Mesenchymal stem cell (in vitro differentiated cells and primary cell): ENCODE measurements around the gene TLCD1.
"Not testable (repeated sequence)": the region's sequence is repeated elsewhere in the genome, so short reads cannot be mapped to it uniquely, and the experiment has no call there.

ENCODE experiments used
- DNase-seq: peaks from one replicate; pipeline ENCODE4 v3.0.0-alpha.2; 2013
- H2AFZ ChIP-seq: one replicate; pipeline ENCODE4 v1.6.1; 2013; ENCODE audit warnings: low read depth, mild to moderate bottlenecking, control low read depth, inconsistent platforms, low read length, moderate library complexity
- H2AK5ac ChIP-seq: 2 replicates; pipeline ENCODE4 v1.6.1; 2013; ENCODE audit warnings: low read length, moderate library complexity, mild to moderate bottlenecking, inconsistent platforms; ENCODE audit not compliant: severe bottlenecking
- H2BK120ac ChIP-seq: one replicate; pipeline ENCODE4 v1.6.1; 2013; ENCODE audit warnings: low read depth, mild to moderate bottlenecking, inconsistent platforms, low read length, moderate library complexity
- H2BK12ac ChIP-seq, 2 experiments: one replicate each; pipeline ENCODE4 v1.6.1; 2013; ENCODE audit warnings: inconsistent platforms in 2 of 2, low read length in 2 of 2, mild to moderate bottlenecking in 2 of 2, moderate library complexity in 2 of 2, control low read depth in 1 of 2
- H2BK15ac ChIP-seq: one replicate; pipeline ENCODE4 v1.6.1; 2013; ENCODE audit warnings: mild to moderate bottlenecking, low read depth, inconsistent platforms; ENCODE audit not compliant: poor library complexity, severe bottlenecking
- H2BK5ac ChIP-seq: 2 replicates; pipeline ENCODE4 v1.6.1; 2013; ENCODE audit warnings: low read depth, mild to moderate bottlenecking, low read length, control low read depth, inconsistent platforms; ENCODE audit not compliant: poor library complexity, severe bottlenecking
- H3K14ac ChIP-seq, 2 experiments: one replicate each; pipeline ENCODE4 v1.6.1; 2013; ENCODE audit warnings: inconsistent platforms in 2 of 2, low read length in 2 of 2, control low read depth in 1 of 2, mild to moderate bottlenecking in 1 of 2, moderate library complexity in 1 of 2
- H3K18ac ChIP-seq, 2 experiments: one replicate each; pipeline ENCODE4 v1.6.1; 2013; ENCODE audit warnings: inconsistent platforms in 2 of 2, low read length in 2 of 2, control low read depth in 1 of 2, low read depth in 1 of 2, mild to moderate bottlenecking in 1 of 2
- H3K23ac ChIP-seq, 2 experiments: one replicate each; pipeline ENCODE4 v1.6.1; 2013; ENCODE audit warnings: inconsistent platforms in 2 of 2, low read length in 2 of 2, mild to moderate bottlenecking in 2 of 2, moderate library complexity in 2 of 2, control low read depth in 1 of 2
- H3K27ac ChIP-seq: 2 replicates; pipeline ENCODE4 v1.5.1; 2013; ENCODE audit warnings: mild to moderate bottlenecking, moderate library complexity, low read length, control low read depth, inconsistent platforms; ENCODE audit not compliant: poor library complexity, severe bottlenecking
- H3K27me3 ChIP-seq, 2 experiments: 2 replicates each; pipeline versions ENCODE4 v1.6.1 to v1.7.0; 2013; ENCODE audit warnings: low read length in 2 of 2, mild to moderate bottlenecking in 2 of 2, moderate library complexity in 2 of 2, control low read depth in 1 of 2, inconsistent platforms in 1 of 2; ENCODE audit not compliant: control insufficient read depth in 1 of 2, insufficient read depth in 1 of 2
- H3K36me3 ChIP-seq, 2 experiments: 2 replicates each; pipeline versions ENCODE4 v1.6.1 to v1.7.0; 2013; ENCODE audit warnings: low read length in 2 of 2, control low read depth in 1 of 2, inconsistent platforms in 1 of 2, low read depth in 1 of 2, mild to moderate bottlenecking in 1 of 2; ENCODE audit not compliant: insufficient read depth in 2 of 2, control insufficient read depth in 1 of 2
- H3K4ac ChIP-seq, 2 experiments: one replicate each; pipeline ENCODE4 v1.6.1; 2013; ENCODE audit warnings: inconsistent platforms in 2 of 2, low read length in 2 of 2, mild to moderate bottlenecking in 2 of 2, moderate library complexity in 2 of 2, control low read depth in 1 of 2, low read depth in 1 of 2
- H3K4me1 ChIP-seq: 2 replicates; pipeline ENCODE4 v1.6.1; 2013; ENCODE audit warnings: low read depth, low read length, control low read depth; ENCODE audit not compliant: control insufficient read depth, insufficient read depth
- H3K4me2 ChIP-seq: 2 replicates; pipeline ENCODE4 v1.6.1; 2013; ENCODE audit warnings: low read length, mild to moderate bottlenecking, inconsistent platforms; ENCODE audit not compliant: poor library complexity, severe bottlenecking
- H3K4me3 ChIP-seq, 2 experiments: 2 replicates each; pipeline versions ENCODE4 v1.5.1 to v1.7.0; 2013; ENCODE audit warnings: low read length in 2 of 2, mild to moderate bottlenecking in 2 of 2, control low read depth in 1 of 2, low read depth in 1 of 2; ENCODE audit not compliant: insufficient read depth in 1 of 2
- H3K79me1 ChIP-seq: replicated peaks from 2 replicates; pipeline ENCODE4 v1.6.1; 2013; ENCODE audit warnings: mild to moderate bottlenecking, control low read depth, low read length, inconsistent platforms; ENCODE audit not compliant: poor library complexity, severe bottlenecking
- H3K9ac ChIP-seq: 2 replicates; pipeline ENCODE4 v1.7.0; 2013; ENCODE audit warnings: mild to moderate bottlenecking, low read length, moderate library complexity
- H3K9me3 ChIP-seq: 2 replicates; pipeline ENCODE4 v1.7.0; 2013; ENCODE audit warnings: mild to moderate bottlenecking, low read length; ENCODE audit not compliant: control insufficient read depth
- H4K8ac ChIP-seq: one replicate; pipeline ENCODE4 v1.6.1; 2013; ENCODE audit warnings: inconsistent platforms, mild to moderate bottlenecking, low read length, moderate library complexity
- H4K91ac ChIP-seq: one replicate; pipeline ENCODE4 v1.6.1; 2013; ENCODE audit warnings: mild to moderate bottlenecking, low read length, inconsistent platforms
- WGBS: methylation state at CpG from one replicate; pipeline ENCODE4 v1.1.7; 2013; ENCODE audit warnings: mixed read lengths; 5-methylcytosine and 5-hydroxymethylcytosine counted together

The TLCD1 gene

GRCh38 chr17:28735913-28736769 lies 10.1 kb upstream of the TLCD1 start:
- H3K9me3 ChIP-seq: not testable (repeated sequence)

GRCh38 chr17:28735242-28735722 lies 9.2 kb upstream of the TLCD1 start:
- H3K27me3 ChIP-seq: no peaks in the 10 kb centered on the region
- 78% methylated on average over 4 of the region's 5 CpGs for WGBS
- H2BK15ac ChIP-seq: no peak overlapping the region

More at GRCh38 chr17:28735913-28736769, 10.1 kb upstream of the TLCD1 start:
- H4K91ac ChIP-seq, H2BK5ac ChIP-seq, H3K23ac ChIP-seq, H3K27me3 ChIP-seq, H3K4me1 ChIP-seq, H2BK120ac ChIP-seq, H3K4me3 ChIP-seq, DNase-seq, H3K4me2 ChIP-seq, H3K9ac ChIP-seq, H3K79me1 ChIP-seq, H2BK15ac ChIP-seq, H3K18ac ChIP-seq, H4K8ac ChIP-seq, H2AK5ac ChIP-seq, H3K14ac ChIP-seq, H3K27ac ChIP-seq, H3K4ac ChIP-seq, H2BK12ac ChIP-seq, H2AFZ ChIP-seq: not testable (repeated sequence)
- peaks cover 22 to 35% of the 10 kb centered on the region in 2 experiments for H3K36me3 ChIP-seq
- WGBS: 100% methylated on average over 1 of the region's 8 CpGs

GRCh38 chr17:28734712-28735241 lies 8.7 kb upstream of the TLCD1 start:
- Histone ChIP-seq H2BK12ac (no peak overlapping the region), H2AFZ (no peak overlapping the region), H3K9me3 (no peaks in the 10 kb centered on the region), H3K14ac (no peak overlapping the region), H3K4ac (no peak overlapping the region), H2BK5ac (no peak overlapping the region), H3K27me3 (no peaks in the 10 kb centered on the region), H4K8ac (no peak overlapping the region), H3K36me3 (peaks cover 19 to 25% of the 10 kb centered on the region in 2 experiments), H3K23ac (no peak overlapping the region), H2BK15ac (no peak overlapping the region), H3K9ac (no peak overlapping the region), H3K4me3 (no peak overlapping the region), H4K91ac (no peak overlapping the region), H3K27ac (no peak overlapping the region), H3K79me1 (peaks cover under 1% of the 10 kb centered on the region), H3K4me1 (peaks cover 6% of the 10 kb centered on the region), H3K4me2 (no peak overlapping the region), H3K18ac (no peak overlapping the region), H2BK120ac (no peak overlapping the region), H2AK5ac (no peak overlapping the region)
- no peak for DNase-seq
- WGBS: 98% methylated on average over 10 of the region's 10 CpGs

More at GRCh38 chr17:28735242-28735722, 9.2 kb upstream of the TLCD1 start:
- Histone ChIP-seq H3K14ac (no peak overlapping the region), H2AFZ (no peak overlapping the region), H3K18ac (no peak overlapping the region), H2BK5ac (no peak overlapping the region), H3K4me3 (no peak overlapping the region), H3K9me3 (no peaks in the 10 kb centered on the region), H2BK120ac (no peak overlapping the region), H3K4me1 (peaks cover 6% of the 10 kb centered on the region), H3K4ac (no peak overlapping the region), H4K8ac (no peak overlapping the region), H2AK5ac (no peak overlapping the region), H4K91ac (no peak overlapping the region), H3K79me1 (no peaks in the 10 kb centered on the region), H3K4me2 (no peak overlapping the region), H3K9ac (no peak overlapping the region), H3K36me3 (peaks cover 19 to 27% of the 10 kb centered on the region in 2 experiments), H3K23ac (no peak overlapping the region), H3K27ac (no peak overlapping the region), H2BK12ac (no peak overlapping the region)
- DNase-seq: no peak

- no peak overlapping the region for H2BK12ac ChIP-seq
- H2BK15ac ChIP-seq: no peak overlapping the region
- H3K23ac ChIP-seq: no peak overlapping the region
- H3K4ac ChIP-seq: no peak overlapping the region
- H3K4me1 ChIP-seq: peaks cover 7% of the 10 kb centered on the region
- no peak overlapping the region for H2AFZ ChIP-seq
- H3K27ac ChIP-seq: no peak overlapping the region
- no peaks in the 10 kb centered on the region for H3K9me3 ChIP-seq
- no peak overlapping the region for H2BK5ac ChIP-seq
- peaks cover 11 to 21% of the 10 kb centered on the region in 2 experiments for H3K36me3 ChIP-seq
- DNase-seq: no peak
- no peak overlapping the region for H2BK120ac ChIP-seq
- no peak overlapping the region for H4K91ac ChIP-seq
- H2AK5ac ChIP-seq: no peak overlapping the region
- no peak overlapping the region for H4K8ac ChIP-seq
- 96% methylated on average over 1 of the region's 1 CpG for WGBS
- no peak overlapping the region for H3K9ac ChIP-seq
- H3K4me2 ChIP-seq: no peak overlapping the region
- H3K4me3 ChIP-seq: no peak overlapping the region
- H3K14ac ChIP-seq: no peak overlapping the region
- no peak overlapping the region for H3K18ac ChIP-seq
- no peaks in the 10 kb centered on the region for H3K27me3 ChIP-seq
- H3K79me1 ChIP-seq: peaks cover 2% of the 10 kb centered on the region
Observed at GRCh38 chr17:28733346-28733745, 7.3 kb upstream of the TLCD1 start.
